Hepatocyte (in vitro differentiated cells): Measurements from ENCODE around the gene KRT71.

ENCODE experiments used
- EZH2 ChIP-seq: fragments of 200-600 bp; sonication (generic); IDR thresholded peaks from 2 replicates; pipeline ENCODE4 v1.6.1; 2016; ENCODE audit warnings: antibody characterized with exemption, mild to moderate bottlenecking, borderline replicate concordance
- EZH2phosphoT487 ChIP-seq: fragments of 200-600 bp; sonication (generic); IDR thresholded peaks from one replicate; pipeline ENCODE4 v1.6.1; 2018; ENCODE audit warnings: antibody characterized with exemption, mild to moderate bottlenecking, low read depth, moderate library complexity; ENCODE audit not compliant: unreplicated experiment, severe bottlenecking
- TF ChIP-seq, protein P1 (sequence below): fragments of 200-600 bp; sonication (generic); IDR thresholded peaks from 2 replicates; pipeline ENCODE4 v1.5.1; 2016; ENCODE audit warnings: antibody characterized with exemption, mild to moderate bottlenecking; ENCODE audit not compliant: poor library complexity

DNA sequence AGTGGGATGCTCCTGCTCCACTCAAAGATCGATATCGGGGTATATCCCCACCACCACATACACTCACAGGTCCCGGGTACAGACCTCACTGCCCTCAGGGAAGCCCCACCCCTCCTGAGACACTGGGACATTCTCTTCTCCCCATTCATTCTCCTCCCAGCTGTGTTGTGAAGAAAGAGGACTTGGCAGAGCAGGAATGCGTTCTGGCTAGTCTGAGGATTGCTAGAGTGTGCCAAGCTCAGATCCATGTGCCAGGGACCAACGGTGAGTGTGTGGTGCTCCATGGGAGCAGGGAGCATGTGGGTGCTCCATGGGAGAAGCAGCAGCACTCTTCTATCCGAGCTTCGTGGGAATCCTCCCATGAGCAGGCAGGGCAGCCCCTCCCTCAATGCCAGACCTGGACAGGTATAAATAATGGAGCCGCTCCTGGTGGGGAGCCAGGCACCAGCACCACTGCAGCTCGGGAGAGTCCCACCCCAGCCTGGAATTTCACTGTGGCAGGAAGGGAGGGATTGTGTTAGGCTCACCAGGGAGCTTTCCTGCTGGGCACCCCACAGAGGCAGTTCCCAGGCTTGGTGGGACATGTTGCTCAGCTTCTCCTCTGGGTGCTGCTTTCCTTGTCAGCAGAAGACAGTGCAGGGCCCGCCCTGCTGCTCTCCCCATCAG lies 30.5 kb downstream of the KRT71 start:
- TF ChIP-seq, protein P1, sequence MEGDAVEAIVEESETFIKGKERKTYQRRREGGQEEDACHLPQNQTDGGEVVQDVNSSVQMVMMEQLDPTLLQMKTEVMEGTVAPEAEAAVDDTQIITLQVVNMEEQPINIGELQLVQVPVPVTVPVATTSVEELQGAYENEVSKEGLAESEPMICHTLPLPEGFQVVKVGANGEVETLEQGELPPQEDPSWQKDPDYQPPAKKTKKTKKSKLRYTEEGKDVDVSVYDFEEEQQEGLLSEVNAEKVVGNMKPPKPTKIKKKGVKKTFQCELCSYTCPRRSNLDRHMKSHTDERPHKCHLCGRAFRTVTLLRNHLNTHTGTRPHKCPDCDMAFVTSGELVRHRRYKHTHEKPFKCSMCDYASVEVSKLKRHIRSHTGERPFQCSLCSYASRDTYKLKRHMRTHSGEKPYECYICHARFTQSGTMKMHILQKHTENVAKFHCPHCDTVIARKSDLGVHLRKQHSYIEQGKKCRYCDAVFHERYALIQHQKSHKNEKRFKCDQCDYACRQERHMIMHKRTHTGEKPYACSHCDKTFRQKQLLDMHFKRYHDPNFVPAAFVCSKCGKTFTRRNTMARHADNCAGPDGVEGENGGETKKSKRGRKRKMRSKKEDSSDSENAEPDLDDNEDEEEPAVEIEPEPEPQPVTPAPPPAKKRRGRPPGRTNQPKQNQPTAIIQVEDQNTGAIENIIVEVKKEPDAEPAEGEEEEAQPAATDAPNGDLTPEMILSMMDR: no peak
- TF ChIP-seq EZH2phosphoT487 (no peak), EZH2 (no peak)
